Progenitor cell of endocrine pancreas (in vitro differentiated cells): ENCODE measurements around the gene NPC1. TPM values are rescaled to one million over a fixed set of nuclear protein-coding genes. Genes with fewer than 3 reads are reported as not detected.

Experiments used
- DNase-seq: peaks from one replicate; pipeline ENCODE4 v3.0.0; 2021; ENCODE audit warnings: low spot score; ENCODE audit not compliant: unreplicated experiment
- H3K27ac Mint-ChIP-seq: 2 replicates; pipeline ENCODE4 v1.8.0; 2021; ENCODE audit warnings: mild to moderate bottlenecking, moderate library complexity, mixed read lengths
- H3K27me3 Mint-ChIP-seq: 2 replicates; pipeline ENCODE4 v1.8.0; 2021; ENCODE audit warnings: mixed read lengths
- H3K36me3 Mint-ChIP-seq: 2 replicates; pipeline ENCODE4 v1.8.0; 2022; ENCODE audit warnings: mixed read lengths; ENCODE audit not compliant: insufficient read depth
- H3K4me1 Mint-ChIP-seq: 2 replicates; pipeline ENCODE4 v1.8.0; 2021; ENCODE audit warnings: low read depth, mixed read lengths
- H3K4me3 Mint-ChIP-seq: 2 replicates; pipeline ENCODE4 v1.8.0; 2021; ENCODE audit warnings: low read depth, mild to moderate bottlenecking, moderate library complexity, mixed read lengths
- H3K9me3 Mint-ChIP-seq: 2 replicates; pipeline ENCODE4 v1.8.0; 2021; ENCODE audit warnings: low read depth, mixed read lengths
- total RNA-seq: library from RNA; stranded (reverse); gene quantifications from 2 replicates; pipeline ENCODE4 v1.2.1, GENCODE V29; 2021
- TF ChIP-seq, protein P1 (sequence below): fragments of 200-600 bp; sonication (generic); IDR thresholded peaks from one replicate; pipeline ENCODE4 v1.5.0; 2021; ENCODE audit warnings: antibody characterized with exemption, mild to moderate bottlenecking; ENCODE audit not compliant: unreplicated experiment

The NPC1 gene
- total RNA-seq, 1 donor from 2014 or later, result 35.1 TPM

GRCh38 chr18:23503038-23503962 is 83.0 kb downstream of the NPC1 start, which contains the start of gene RMC1:
RMC1 (plus strand) TSS chr18:23503511; CDS start chr18:23503619, 108 bp downstream.
- peaks cover 4% of the 10 kb centered on the region for H3K27me3 Mint-ChIP-seq
- peaks cover 8% of the 10 kb centered on the region for H3K36me3 Mint-ChIP-seq
- H3K4me3 Mint-ChIP-seq, result peak within 1 kb of the TSS; percentile 93
- H3K27ac Mint-ChIP-seq, result peak within 1 kb of the TSS; percentile 94
- no peaks in the 10 kb centered on the region for H3K9me3 Mint-ChIP-seq
- H3K4me1 Mint-ChIP-seq, result peaks cover 20% of the 10 kb centered on the region
- DNase-seq, result peak; percentile 96
- TF ChIP-seq, protein P1, sequence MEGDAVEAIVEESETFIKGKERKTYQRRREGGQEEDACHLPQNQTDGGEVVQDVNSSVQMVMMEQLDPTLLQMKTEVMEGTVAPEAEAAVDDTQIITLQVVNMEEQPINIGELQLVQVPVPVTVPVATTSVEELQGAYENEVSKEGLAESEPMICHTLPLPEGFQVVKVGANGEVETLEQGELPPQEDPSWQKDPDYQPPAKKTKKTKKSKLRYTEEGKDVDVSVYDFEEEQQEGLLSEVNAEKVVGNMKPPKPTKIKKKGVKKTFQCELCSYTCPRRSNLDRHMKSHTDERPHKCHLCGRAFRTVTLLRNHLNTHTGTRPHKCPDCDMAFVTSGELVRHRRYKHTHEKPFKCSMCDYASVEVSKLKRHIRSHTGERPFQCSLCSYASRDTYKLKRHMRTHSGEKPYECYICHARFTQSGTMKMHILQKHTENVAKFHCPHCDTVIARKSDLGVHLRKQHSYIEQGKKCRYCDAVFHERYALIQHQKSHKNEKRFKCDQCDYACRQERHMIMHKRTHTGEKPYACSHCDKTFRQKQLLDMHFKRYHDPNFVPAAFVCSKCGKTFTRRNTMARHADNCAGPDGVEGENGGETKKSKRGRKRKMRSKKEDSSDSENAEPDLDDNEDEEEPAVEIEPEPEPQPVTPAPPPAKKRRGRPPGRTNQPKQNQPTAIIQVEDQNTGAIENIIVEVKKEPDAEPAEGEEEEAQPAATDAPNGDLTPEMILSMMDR, result peak; percentile 35

- H3K27me3 Mint-ChIP-seq, result peaks cover 4% of the 10 kb centered on the region
- H3K9me3 Mint-ChIP-seq, result no peaks in the 10 kb centered on the region
- peaks cover 8% of the 10 kb centered on the region for H3K36me3 Mint-ChIP-seq
- TF ChIP-seq, protein P1, result no peak
- H3K4me3 Mint-ChIP-seq, result peak overlapping the region; percentile 86
- DNase-seq, result no peak
- peak overlapping the region; percentile 94 for H3K27ac Mint-ChIP-seq
- H3K4me1 Mint-ChIP-seq, result peaks cover 20% of the 10 kb centered on the region
Observed at GRCh38 chr18:23502516-23503037, 83.7 kb downstream of the NPC1 start.

GRCh38 chr18:23501626-23502025 is 84.7 kb downstream of the NPC1 start:
- peaks cover 20% of the 10 kb centered on the region for H3K4me1 Mint-ChIP-seq
- H3K36me3 Mint-ChIP-seq, result peaks cover 4% of the 10 kb centered on the region
- peak overlapping the region; percentile 11 for H3K4me3 Mint-ChIP-seq
- TF ChIP-seq, protein P1, result no peak
- H3K9me3 Mint-ChIP-seq, result no peaks in the 10 kb centered on the region
- H3K27ac Mint-ChIP-seq, result no peak overlapping the region
- no peak for DNase-seq
- peaks cover 4% of the 10 kb centered on the region for H3K27me3 Mint-ChIP-seq

DNA sequence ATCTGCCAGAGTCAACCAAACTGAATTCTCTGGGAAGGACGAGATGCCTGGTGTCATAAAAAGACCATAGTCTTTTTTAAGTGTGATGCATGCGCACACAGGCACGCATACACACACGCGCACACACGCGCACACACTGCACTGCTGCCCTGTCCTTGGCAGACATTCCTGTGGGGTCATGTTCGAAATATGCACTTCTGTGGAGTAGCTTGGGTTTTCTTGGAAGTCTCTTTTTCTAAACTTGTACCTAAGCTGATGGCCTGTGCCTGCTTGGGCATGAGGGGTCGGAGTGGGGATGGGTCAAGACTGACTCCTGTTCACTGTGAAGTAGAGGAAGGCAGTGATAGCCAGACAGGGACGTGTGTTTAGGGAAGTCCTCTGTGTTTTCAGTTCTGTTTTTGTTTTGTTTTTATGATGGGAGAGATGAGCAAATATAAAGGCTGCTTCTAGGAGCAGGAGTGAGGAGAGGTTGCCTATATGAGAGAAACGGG is 87.0 kb downstream of the NPC1 start:
- DNase-seq, result no peak
- H3K27ac Mint-ChIP-seq, result no peak overlapping the region
- H3K36me3 Mint-ChIP-seq, result no peaks in the 10 kb centered on the region
- H3K4me1 Mint-ChIP-seq, result peaks cover 15% of the 10 kb centered on the region
- TF ChIP-seq, protein P1, result no peak
- no peak overlapping the region for H3K4me3 Mint-ChIP-seq
- no peaks in the 10 kb centered on the region for H3K9me3 Mint-ChIP-seq
- peaks cover 4% of the 10 kb centered on the region for H3K27me3 Mint-ChIP-seq

- no peak for DNase-seq
- no peaks in the 10 kb centered on the region for H3K9me3 Mint-ChIP-seq
- H3K27me3 Mint-ChIP-seq, result peaks cover 4% of the 10 kb centered on the region
- TF ChIP-seq, protein P1, result peak; percentile 86
- H3K27ac Mint-ChIP-seq, result no peak overlapping the region
- peaks cover 11% of the 10 kb centered on the region for H3K4me1 Mint-ChIP-seq
- H3K36me3 Mint-ChIP-seq, result no peaks in the 10 kb centered on the region
- no peak overlapping the region for H3K4me3 Mint-ChIP-seq
Observed at GRCh38 chr18:23498877-23499276, 87.4 kb downstream of the NPC1 start.
